NCI-H1105 (cell line): ENCODE measurements around the gene CRADD.
"Not testable (repeated sequence)": the region's sequence is repeated elsewhere in the genome, so short reads cannot be mapped to it uniquely, and the experiment has no call there.

Experiments used
- DNase-seq: peaks from one replicate; lab custom pipeline; 2025; lab: John Stamatoyannopoulos, UW

The CRADD gene

GRCh38 chr12:93737457-93738198 lies 60.5 kb downstream of the CRADD start:
- DNase-seq = no peak

GRCh38 chr12:93738199-93739058 lies 61.3 kb downstream of the CRADD start:
- DNase-seq = no peak

- no peak for DNase-seq
Observed at GRCh38 chr12:93740751-93741150, 63.6 kb downstream of the CRADD start.

GRCh38 chr12:93741659-93742109 lies 64.5 kb downstream of the CRADD start:
- DNase-seq = no peak

GRCh38 chr12:93742110-93742934 lies 65.1 kb downstream of the CRADD start:
- DNase-seq = peak; percentile 30

GRCh38 chr12:93743229-93743998 lies 66.2 kb downstream of the CRADD start:
- no peak for DNase-seq

GRCh38 chr12:93743999-93744689 lies 67.0 kb downstream of the CRADD start:
- DNase-seq = no peak

- no peak for DNase-seq
Observed at GRCh38 chr12:93745286-93745685, 68.1 kb downstream of the CRADD start.

GRCh38 chr12:93746572-93747168 lies 69.5 kb downstream of the CRADD start:
- DNase-seq = no peak

GRCh38 chr12:93748672-93749383 lies 71.7 kb downstream of the CRADD start:
- DNase-seq = no peak

GRCh38 chr12:93749515-93749914 lies 72.3 kb downstream of the CRADD start:
- DNase-seq = no peak

- no peak for DNase-seq
Observed at GRCh38 chr12:93750056-93750455, 72.9 kb downstream of the CRADD start.

- no peak for DNase-seq
Observed at GRCh38 chr12:93751864-93752610, 74.9 kb downstream of the CRADD start.

- no peak for DNase-seq
Observed at GRCh38 chr12:93753285-93753684, 76.1 kb downstream of the CRADD start.

- DNase-seq = no peak
Observed at GRCh38 chr12:93753838-93754429, 76.8 kb downstream of the CRADD start.

GRCh38 chr12:93754859-93755258 lies 77.7 kb downstream of the CRADD start:
- DNase-seq = not testable (repeated sequence)

GRCh38 chr12:93756288-93756687 lies 79.1 kb downstream of the CRADD start:
- DNase-seq = no peak

GRCh38 chr12:93757792-93758694 lies 80.9 kb downstream of the CRADD start:
- DNase-seq = no peak
